Islet of Langerhans (tissue), 1 donor: ENCODE results near the gene SCG5.

Experiments
- FAIRE-seq: peaks from one replicate; lab custom pipeline; 2011; peaks lifted over from hg19 to GRCh38; lab: Jason Lieb, UNC

The SCG5 gene

GRCh38 chr15:32659340-32660155 lies 18.0 kb downstream of the SCG5 start:
- no peak for FAIRE-seq

GRCh38 chr15:32663671-32664070 lies 22.2 kb downstream of the SCG5 start:
- FAIRE-seq, result no peak

- no peak for FAIRE-seq
These were observed 23.3 kb downstream of the SCG5 start for GRCh38 chr15:32664796-32665195.

- FAIRE-seq, result no peak
These were observed 25.8 kb downstream of the SCG5 start for GRCh38 chr15:32667321-32667720.

- no peak for FAIRE-seq
These were observed 27.4 kb downstream of the SCG5 start for GRCh38 chr15:32668942-32669341.

GRCh38 chr15:32669896-32670611 lies 28.5 kb downstream of the SCG5 start:
- no peak for FAIRE-seq

GRCh38 chr15:32670623-32671022 lies 29.1 kb downstream of the SCG5 start:
- FAIRE-seq, result peak; percentile 65

GRCh38 chr15:32671339-32672325 lies 30.1 kb downstream of the SCG5 start:
- no peak for FAIRE-seq

- no peak for FAIRE-seq
These were observed 33.2 kb downstream of the SCG5 start for GRCh38 chr15:32674681-32675080.

GRCh38 chr15:32675466-32675865 lies 34.0 kb downstream of the SCG5 start:
- FAIRE-seq, result no peak

GRCh38 chr15:32676169-32676568 lies 34.7 kb downstream of the SCG5 start:
- FAIRE-seq, result no peak

- FAIRE-seq, result no peak
These were observed 35.8 kb downstream of the SCG5 start for GRCh38 chr15:32677238-32677750.

GRCh38 chr15:32679298-32679690 lies 37.8 kb downstream of the SCG5 start:
- no peak for FAIRE-seq

GRCh38 chr15:32682569-32682968 lies 41.1 kb downstream of the SCG5 start:
- no peak for FAIRE-seq

- no peak for FAIRE-seq
These were observed 41.6 kb downstream of the SCG5 start for GRCh38 chr15:32682977-32683630.

GRCh38 chr15:32683906-32684584 lies 42.5 kb downstream of the SCG5 start:
- FAIRE-seq, result no peak

- FAIRE-seq, result no peak
These were observed 44.1 kb downstream of the SCG5 start for GRCh38 chr15:32685576-32685975.

GRCh38 chr15:32687556-32687955 lies 46.0 kb downstream of the SCG5 start:
- no peak for FAIRE-seq

GRCh38 chr15:32688151-32688639 lies 46.7 kb downstream of the SCG5 start:
- FAIRE-seq, result no peak

- no peak for FAIRE-seq
These were observed 49.6 kb downstream of the SCG5 start for GRCh38 chr15:32690941-32691688.
